RWPE2 (cell line): Measurements from ENCODE around the gene SDCBP2.
A peak's percentile ranks its signal among the peaks of the same experiment; 100 is the strongest.

Experiments
- ATAC-seq: fragments of 200-7000 bp; cut with Tn5 transposase; 3 replicates; pipeline ENCODE4 v1.9.1; 2021; ENCODE audit warnings: low read depth
- DNase-seq: peaks from one replicate; pipeline ENCODE4 v3.0.0-alpha.2; 2020; ENCODE audit warnings: low spot score
- H3K27ac ChIP-seq: fragments of 450-650 bp; 2 replicates; pipeline ENCODE4 v1.5.1; 2017; ENCODE audit warnings: mild to moderate bottlenecking; ENCODE audit not compliant: poor library complexity, severe bottlenecking
- H3K27me3 ChIP-seq: fragments of 250-450 bp; sonication (Bioruptor Pico); 2 replicates; pipeline ENCODE4 v1.5.1; 2021; ENCODE audit warnings: mild to moderate bottlenecking, moderate library complexity; ENCODE audit not compliant: insufficient read depth, poor library complexity, severe bottlenecking
- H3K36me3 ChIP-seq: fragments of 250-450 bp; sonication (Bioruptor Pico); 2 replicates; pipeline ENCODE4 v1.5.1; 2020; ENCODE audit warnings: low read depth, mild to moderate bottlenecking, moderate library complexity
- H3K4me1 ChIP-seq: fragments of 250-450 bp; sonication (Bioruptor Pico); 2 replicates; pipeline ENCODE4 v1.5.1; 2021; ENCODE audit warnings: mild to moderate bottlenecking, moderate library complexity; ENCODE audit not compliant: insufficient read depth, poor library complexity, severe bottlenecking
- H3K4me3 ChIP-seq: fragments of 250-450 bp; sonication (Bioruptor Pico); 2 replicates; pipeline ENCODE4 v1.5.1; 2021; ENCODE audit warnings: mild to moderate bottlenecking, moderate library complexity; ENCODE audit not compliant: severe bottlenecking
- H3K9me3 ChIP-seq: fragments of 250-450 bp; sonication (Bioruptor Pico); 2 replicates; pipeline ENCODE4 v1.5.1; 2021; ENCODE audit warnings: mild to moderate bottlenecking, moderate library complexity; ENCODE audit not compliant: severe bottlenecking
- CTCF ChIP-seq: fragments of 450-650 bp; IDR thresholded peaks from one replicate; pipeline ENCODE4 v1.5.1; 2017; ENCODE audit warnings: mild to moderate bottlenecking, moderate library complexity; ENCODE audit not compliant: poor library complexity, severe bottlenecking

SDCBP2 gene

DNA sequence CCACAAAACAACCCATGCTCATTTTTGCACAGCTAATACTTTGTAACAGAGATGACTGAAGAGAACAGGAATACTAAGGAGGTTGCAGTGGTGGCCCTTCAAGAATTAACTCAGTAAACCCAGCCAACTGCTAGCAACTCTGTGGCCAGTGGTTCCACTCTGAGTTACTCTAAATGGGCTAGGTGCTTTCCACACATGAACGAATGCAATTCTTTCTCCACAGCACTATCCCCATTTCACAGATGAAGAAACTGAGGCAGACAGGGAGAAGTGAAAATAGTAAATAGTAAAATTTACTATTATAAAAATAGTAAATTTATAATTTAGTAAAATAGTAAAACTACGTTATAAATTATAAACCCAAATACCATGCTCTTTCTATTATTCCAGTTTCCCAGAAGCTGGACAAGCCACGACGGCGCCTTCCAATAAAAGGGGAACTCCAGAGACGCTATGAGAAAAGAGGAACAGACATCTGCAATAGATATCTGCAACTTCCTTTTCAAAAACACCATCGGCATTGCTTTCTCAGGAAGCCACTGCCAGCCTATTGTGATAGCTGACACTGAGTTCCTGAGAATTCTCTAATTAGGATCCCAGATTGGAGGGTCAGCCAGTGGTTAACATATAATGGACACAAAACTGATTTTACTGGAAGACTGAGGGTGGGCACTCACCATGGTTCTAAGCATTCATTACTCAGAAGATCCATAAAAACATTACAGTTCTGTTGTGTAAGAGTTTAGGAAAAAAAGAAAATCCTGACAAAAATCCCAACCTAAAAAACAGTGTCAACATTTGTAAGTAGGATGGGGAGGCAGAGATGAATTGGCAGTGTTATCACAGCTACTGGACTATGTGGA lies 47.7 kb upstream of the SDCBP2 start:
- Histone ChIP-seq H3K9me3 (no peaks in the 10 kb centered on the region), H3K27ac (peak overlapping the region; percentile 79), H3K27me3 (no peaks in the 10 kb centered on the region), H3K4me1 (peaks cover 52% of the 10 kb centered on the region), H3K4me3 (no peak overlapping the region), H3K36me3 (peaks cover 60% of the 10 kb centered on the region)
- no peak for TF ChIP-seq CTCF
- ATAC-seq (no peak), DNase-seq (no peak)

DNA sequence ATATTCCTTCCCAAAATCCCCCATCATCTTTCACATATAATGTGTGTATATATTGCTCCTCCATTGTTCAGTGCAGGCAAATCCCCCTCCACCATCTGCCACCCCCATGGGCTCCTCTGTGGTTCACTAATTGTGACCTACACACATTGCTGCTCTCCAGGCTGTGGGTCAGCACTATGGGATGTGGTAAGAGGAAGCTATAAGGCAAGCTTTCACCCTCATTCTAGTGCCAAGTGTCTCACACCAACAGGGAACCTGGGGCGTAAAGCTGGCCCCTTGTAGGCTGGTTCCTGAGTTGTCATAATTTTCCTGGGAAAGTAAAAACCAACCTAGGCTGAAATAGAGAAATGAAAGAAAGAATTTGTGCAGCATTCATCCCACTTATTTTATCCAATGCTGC lies 47.1 kb upstream of the SDCBP2 start:
- DNase-seq (no peak), ATAC-seq (no peak)
- no peaks in the 10 kb centered on the region for H3K9me3 ChIP-seq
- H3K4me3 ChIP-seq, result no peak overlapping the region
- H3K4me1 ChIP-seq, result peaks cover 51% of the 10 kb centered on the region
- H3K27ac ChIP-seq, result peak overlapping the region; percentile 79
- H3K36me3 ChIP-seq, result peaks cover 66% of the 10 kb centered on the region
- no peaks in the 10 kb centered on the region for H3K27me3 ChIP-seq
- no peak for TF ChIP-seq CTCF

- no peak for TF ChIP-seq CTCF
- peaks cover 46% of the 10 kb centered on the region for H3K4me1 ChIP-seq
- no peak for DNase-seq
- no peaks in the 10 kb centered on the region for H3K9me3 ChIP-seq
- no peak overlapping the region for H3K4me3 ChIP-seq
- no peaks in the 10 kb centered on the region for H3K27me3 ChIP-seq
- ATAC-seq, result peak; percentile 51
- peaks cover 67% of the 10 kb centered on the region for H3K36me3 ChIP-seq
- H3K27ac ChIP-seq, result peak overlapping the region; percentile 79
Observed at GRCh38 chr20:1375515-1375914, 46.6 kb upstream of the SDCBP2 start.

GRCh38 chr20:1374246-1374645 lies 45.3 kb upstream of the SDCBP2 start:
- no peak for TF ChIP-seq CTCF
- no peak for DNase-seq
- no peak overlapping the region for H3K4me3 ChIP-seq
- H3K27me3 ChIP-seq, result no peaks in the 10 kb centered on the region
- H3K4me1 ChIP-seq, result peaks cover 41% of the 10 kb centered on the region
- H3K27ac ChIP-seq, result no peak overlapping the region
- H3K36me3 ChIP-seq, result peaks cover 74% of the 10 kb centered on the region
- ATAC-seq, result no peak
- no peaks in the 10 kb centered on the region for H3K9me3 ChIP-seq

DNA sequence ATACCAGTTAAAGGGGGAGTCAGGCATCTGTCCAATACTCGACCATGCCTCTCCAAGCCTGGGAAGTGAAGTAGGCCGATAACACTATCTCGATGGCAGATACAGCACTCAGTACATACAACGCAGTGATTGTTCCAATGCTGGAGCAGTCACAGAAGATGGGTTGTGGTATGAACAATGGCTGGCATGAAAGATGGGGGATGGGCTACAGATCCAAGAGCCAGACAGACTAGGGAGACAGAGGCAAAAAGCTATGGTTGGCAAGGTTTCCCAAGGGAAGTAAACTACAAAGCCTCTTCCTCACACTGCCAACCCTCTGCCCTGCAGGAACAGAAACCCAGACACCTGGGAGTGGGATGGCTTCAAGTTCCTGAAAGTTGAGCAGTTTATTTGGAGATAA lies 44.7 kb upstream of the SDCBP2 start:
- Histone ChIP-seq H3K4me3 (no peak overlapping the region), H3K4me1 (peaks cover 38% of the 10 kb centered on the region), H3K36me3 (peaks cover 77% of the 10 kb centered on the region), H3K27me3 (no peaks in the 10 kb centered on the region), H3K27ac (no peak overlapping the region), H3K9me3 (no peaks in the 10 kb centered on the region)
- ATAC-seq, result no peak
- no peak for DNase-seq
- TF ChIP-seq CTCF, result no peak
